ENCODE results near the gene SLC22A1. TPM values are rescaled to one million over a fixed set of nuclear protein-coding genes. Genes with fewer than 3 reads are reported as not detected.

SLC22A1 gene
- total and polyA plus RNA-seq, 2 donors (not counting 3 experiments of a cell fraction or from before 2014, with no cell fraction given), result 0.04 TPM; not detected in 1

DNA sequence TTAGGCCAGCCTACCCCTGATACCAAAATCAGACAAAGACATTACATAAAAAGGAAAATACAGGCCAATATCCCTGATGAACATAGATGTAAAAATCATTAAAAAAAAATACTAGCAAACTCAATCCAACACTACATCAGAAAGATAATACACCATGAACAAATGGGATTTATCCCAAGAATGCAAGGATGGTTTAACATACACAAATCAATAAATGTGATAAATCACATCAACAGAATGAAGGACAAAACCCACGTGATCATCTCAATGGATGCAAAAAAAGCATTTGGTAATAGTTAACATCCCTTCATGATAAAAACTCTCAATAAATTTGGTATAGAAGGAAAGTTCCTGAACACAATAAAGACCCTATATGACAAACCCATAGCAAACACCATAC lies 73.2 kb downstream of the SLC22A1 start:
- H3K4me1 ChIP-seq (ENCODE audit: control insufficient read depth, extremely low read depth, insufficient read depth, low read length), result no peaks in the 10 kb centered on the region
- no peak overlapping the region for H3K4me3 ChIP-seq (replicated peaks in 1 of 3; ENCODE audit: insufficient read depth in 1 of 3, low read depth in 1 of 3, low read length in 3 of 3)
- H3K4me2 ChIP-seq (ENCODE audit: insufficient read depth, low read length), result no peak overlapping the region
- no peaks in the 10 kb centered on the region for H3K36me3 ChIP-seq (ENCODE audit: control insufficient read depth in 2 of 2, extremely low read depth in 1 of 2, insufficient read depth in 2 of 2, low read length in 2 of 2)
- no peak overlapping the region for H3K27ac ChIP-seq (ENCODE audit: insufficient read depth, low read depth, low read length)
- no peak overlapping the region for H3K9ac ChIP-seq (replicated peaks; ENCODE audit: extremely low read depth, insufficient read depth, low read length)
- FAIRE-seq (no peak), DNase-seq (ENCODE audit: low read depth, low spot score) (no peak)
- ChIA-PET POLR2A (no interaction called here), CTCF (no interaction called here)
- H3K27me3 ChIP-seq (ENCODE audit: control insufficient read depth in 2 of 2, insufficient read depth in 2 of 2, low read length in 2 of 2), result no peaks in the 10 kb centered on the region
- intact Hi-C loops (cut with micrococcal nuclease) (no loop called here), dilution Hi-C loops (cut with MboI; ENCODE audit: extremely low pct_ligation_motif_present, low sequenced_read_pairs) (no loop called here)
- no peaks in the 10 kb centered on the region for H3K9me1 ChIP-seq (replicated peaks; ENCODE audit: control insufficient read depth, extremely low read depth, insufficient read depth, low read length)
- BruUV-seq (replicated peaks), result no TSS peak
- TF ChIP-seq POLR2AphosphoS5 (IDR thresholded peaks at IDR 0.05; ENCODE audit: insufficient read depth, low read depth, low read length) (no peak), JUN (IDR thresholded peaks at IDR 0.05; ENCODE audit: borderline replicate concordance, insufficient read depth, insufficient read length, low read depth) (no peak), POLR2A (IDR thresholded peaks at IDR 0.05; ENCODE audit: low read depth, low read length) (no peak), GATA2 (IDR thresholded peaks at IDR 0.05; ENCODE audit: insufficient read depth, insufficient read length, low read depth, low read length) (no peak), EZH2 (IDR thresholded peaks at IDR 0.05; ENCODE audit: borderline replicate concordance, low read depth, low read length, severe bottlenecking) (no peak), FOS (IDR thresholded peaks at IDR 0.05; ENCODE audit: borderline replicate concordance, insufficient read depth, low read length) (no peak), MYC (IDR thresholded peaks at IDR 0.05; ENCODE audit: low read depth, low read length) (no peak)
- TF ChIP-seq, protein P1, sequence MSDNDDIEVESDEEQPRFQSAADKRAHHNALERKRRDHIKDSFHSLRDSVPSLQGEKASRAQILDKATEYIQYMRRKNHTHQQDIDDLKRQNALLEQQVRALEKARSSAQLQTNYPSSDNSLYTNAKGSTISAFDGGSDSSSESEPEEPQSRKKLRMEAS (IDR thresholded peaks at IDR 0.05; ENCODE audit: insufficient read depth, insufficient read length), result no peak
- TF ChIP-seq, protein P2, sequence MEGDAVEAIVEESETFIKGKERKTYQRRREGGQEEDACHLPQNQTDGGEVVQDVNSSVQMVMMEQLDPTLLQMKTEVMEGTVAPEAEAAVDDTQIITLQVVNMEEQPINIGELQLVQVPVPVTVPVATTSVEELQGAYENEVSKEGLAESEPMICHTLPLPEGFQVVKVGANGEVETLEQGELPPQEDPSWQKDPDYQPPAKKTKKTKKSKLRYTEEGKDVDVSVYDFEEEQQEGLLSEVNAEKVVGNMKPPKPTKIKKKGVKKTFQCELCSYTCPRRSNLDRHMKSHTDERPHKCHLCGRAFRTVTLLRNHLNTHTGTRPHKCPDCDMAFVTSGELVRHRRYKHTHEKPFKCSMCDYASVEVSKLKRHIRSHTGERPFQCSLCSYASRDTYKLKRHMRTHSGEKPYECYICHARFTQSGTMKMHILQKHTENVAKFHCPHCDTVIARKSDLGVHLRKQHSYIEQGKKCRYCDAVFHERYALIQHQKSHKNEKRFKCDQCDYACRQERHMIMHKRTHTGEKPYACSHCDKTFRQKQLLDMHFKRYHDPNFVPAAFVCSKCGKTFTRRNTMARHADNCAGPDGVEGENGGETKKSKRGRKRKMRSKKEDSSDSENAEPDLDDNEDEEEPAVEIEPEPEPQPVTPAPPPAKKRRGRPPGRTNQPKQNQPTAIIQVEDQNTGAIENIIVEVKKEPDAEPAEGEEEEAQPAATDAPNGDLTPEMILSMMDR (IDR thresholded peaks at IDR 0.05; ENCODE audit: extremely low read depth in 1 of 2, insufficient read depth in 1 of 2, low read depth in 1 of 2, low read length in 2 of 2), result no peak
- H3K79me2 ChIP-seq (ENCODE audit: control insufficient read depth, insufficient read depth, low read length), result no peaks in the 10 kb centered on the region
- peaks cover 4% of the 10 kb centered on the region for H3K9me3 ChIP-seq (replicated peaks; ENCODE audit: control insufficient read depth, insufficient read depth, low read length)
- no peak overlapping the region for H2AFZ ChIP-seq (ENCODE audit: low read depth, low read length)
- H4K20me1 ChIP-seq (replicated peaks; ENCODE audit: control insufficient read depth, extremely low read depth, insufficient read depth, low read length), result no peaks in the 10 kb centered on the region

Measured in endothelial cell of umbilical vein (primary cell).